ENCODE results near the gene HOXD3. TPM values are rescaled to one million over a fixed set of nuclear protein-coding genes. Genes with fewer than 3 reads are reported as not detected.

HOXD3 gene
- total RNA-seq, 1 experiment from 2014 or later: not detected

GRCh38 chr2:176192351-176192750, 35.2 kb downstream of the HOXD3 start:
- no peak overlapping the region for H2AK5ac ChIP-seq (ENCODE audit: insufficient read length, low read length)

More at GRCh38 chr2:176192351-176192750, 35.2 kb downstream of the HOXD3 start:
- H2BK120ac ChIP-seq (ENCODE audit: low read depth, low read length, poor library complexity, severe bottlenecking): no peak overlapping the region
- no CpG with 5 or more reads among the region's 1 CpG for WGBS (ENCODE audit: extremely low coverage, insufficient read length, low lambda C conversion rate)
- H3K4ac ChIP-seq (ENCODE audit: low read depth, low read length): no peak overlapping the region
- no peak overlapping the region for H2BK12ac ChIP-seq (ENCODE audit: insufficient read length, low read depth, low read length)
- H3K79me1 ChIP-seq (ENCODE audit: insufficient read depth, low read depth, low read length, poor library complexity, severe bottlenecking): no peaks in the 10 kb centered on the region
- H3K23ac ChIP-seq (ENCODE audit: insufficient read length, low read depth, low read length): no peak overlapping the region
- H3K27me3 Mint-ChIP-seq (ENCODE audit: low read depth): peaks cover 96% of the 10 kb centered on the region
- H3K4me3 Mint-ChIP-seq: 0 out of 5 replicates have a peak overlapping the region, but pooled peaks of 1 of the 2 experiments have one; percentile 7
- no peak overlapping the region for H2AFZ ChIP-seq (ENCODE audit: low read length)
- no peaks in the 10 kb centered on the region for H4K20me1 ChIP-seq (ENCODE audit: control insufficient read depth, insufficient read depth, insufficient read length)
- peaks cover 62% of the 10 kb centered on the region for H3K27me3 ChIP-seq (ENCODE audit: insufficient read depth, low read length)
- peaks cover 2% of the 10 kb centered on the region for H3K23me2 ChIP-seq (ENCODE audit: insufficient read length, low read depth, low read length, poor library complexity, severe bottlenecking)
- H3K36me3 Mint-ChIP-seq (ENCODE audit: insufficient read depth in 1 of 3, low read depth in 3 of 3): no peaks in the 10 kb centered on the region
- H3K27ac Mint-ChIP-seq: no peak overlapping the region
- no peak overlapping the region for H3K27ac ChIP-seq (ENCODE audit: insufficient read length, low read depth, low read length)
- peaks cover 20 to 34% of the 10 kb centered on the region in 2 experiments for H3K4me1 Mint-ChIP-seq
- DNase-seq: no peak
- H3K4me2 ChIP-seq (ENCODE audit: insufficient read depth, insufficient read length, low read length): no peak overlapping the region
- H3K9me3 ChIP-seq (ENCODE audit: control insufficient read depth, low read depth, low read length): no peaks in the 10 kb centered on the region
- no peak for TF ChIP-seq CTCF (conservative IDR thresholded peaks at IDR 0.05)
- H4K5ac ChIP-seq (ENCODE audit: insufficient read length, low read depth, low read length): no peak overlapping the region
- H3K9ac ChIP-seq (ENCODE audit: extremely low read depth, insufficient read length, low read length): no peak overlapping the region
- no peak overlapping the region for H4K91ac ChIP-seq (ENCODE audit: insufficient read length, low read depth, low read length)
- H3K14ac ChIP-seq (ENCODE audit: insufficient read depth, low read length): no peak overlapping the region
- no peak overlapping the region for H2BK5ac ChIP-seq (ENCODE audit: insufficient read length, low read length)
- no peaks in the 10 kb centered on the region; the same call in none of the 2 replicates for H3K4me1 ChIP-seq (ENCODE audit: insufficient read depth, low read length)
- no peak overlapping the region for H3K18ac ChIP-seq (ENCODE audit: insufficient read length, low read depth, low read length)
- no peak overlapping the region for H2BK20ac ChIP-seq (ENCODE audit: low read depth, low read length, poor library complexity, severe bottlenecking)
- H2BK15ac ChIP-seq (ENCODE audit: low read depth, low read length): no peak overlapping the region
- H3K56ac ChIP-seq (ENCODE audit: insufficient read length, low read depth, low read length): no peak overlapping the region
- peaks cover 0 to 2% of the 10 kb centered on the region in 2 experiments; a peak in 3 of 5 replicates for H3K9me3 Mint-ChIP-seq
- no peak overlapping the region for H4K8ac ChIP-seq (replicated peaks; ENCODE audit: insufficient read length, low read depth, low read length)
- H3K79me2 ChIP-seq (ENCODE audit: insufficient read depth, low read length): no peaks in the 10 kb centered on the region
- no peak overlapping the region for H3T11ph ChIP-seq (ENCODE audit: low read length)

Data from H9 (cell line).